Stimulated activated CD4-positive, alpha-beta T cell treated with anti-CD3 and anti-CD28 coated beads, Interleukin-2, amount 100 ng/mL, for 24 hours (primary cell): ENCODE data around the gene CAPRIN1.
"Not testable (repeated sequence)": the region's sequence is repeated elsewhere in the genome, so short reads cannot be mapped to it uniquely, and the experiment has no call there.

Experiments
- DNase-seq, 2 donors: peaks; one replicate each; pipeline ENCODE4 v3.0.0-alpha.2; 2020

CAPRIN1 gene

GRCh38 chr11:34052608-34053160, 1.2 kb downstream of the CAPRIN1 start:
- DNase-seq, result peak; percentile 41 to 54

- peak; percentile 81 to 83 for DNase-seq
Observed at GRCh38 chr11:34053161-34053686, 1.7 kb downstream of the CAPRIN1 start.

- not testable (repeated sequence) for DNase-seq
Observed at GRCh38 chr11:34054351-34054750, 2.8 kb downstream of the CAPRIN1 start.

- no peak for DNase-seq
Observed at GRCh38 chr11:34055218-34056000, 3.9 kb downstream of the CAPRIN1 start.

- DNase-seq, result no peak
Observed at GRCh38 chr11:34056672-34057071, 5.1 kb downstream of the CAPRIN1 start.

- no peak for DNase-seq
Observed at GRCh38 chr11:34063061-34063795, 11.7 kb downstream of the CAPRIN1 start.

- no peak for DNase-seq
Observed at GRCh38 chr11:34064291-34064690, 12.8 kb downstream of the CAPRIN1 start.

- peak in 1 of 2 donors; percentile 10 for DNase-seq
Observed at GRCh38 chr11:34065505-34066203, 14.1 kb downstream of the CAPRIN1 start.

- DNase-seq, result not testable (repeated sequence)
Observed at GRCh38 chr11:34066766-34067165, 15.2 kb downstream of the CAPRIN1 start.

GRCh38 chr11:34067383-34068065, 16.0 kb downstream of the CAPRIN1 start:
- no peak for DNase-seq

GRCh38 chr11:34068111-34068510, 16.6 kb downstream of the CAPRIN1 start:
- no peak for DNase-seq

- not testable (repeated sequence) for DNase-seq
Observed at GRCh38 chr11:34071306-34071705, 19.8 kb downstream of the CAPRIN1 start.

- no peak for DNase-seq
Observed at GRCh38 chr11:34072041-34072440, 20.5 kb downstream of the CAPRIN1 start.

GRCh38 chr11:34072832-34073231, 21.3 kb downstream of the CAPRIN1 start:
- no peak for DNase-seq

GRCh38 chr11:34074391-34074790, 22.9 kb downstream of the CAPRIN1 start:
- no peak for DNase-seq

- DNase-seq, result no peak
Observed at GRCh38 chr11:34075178-34075820, 23.8 kb downstream of the CAPRIN1 start.

GRCh38 chr11:34080609-34081008, 29.1 kb downstream of the CAPRIN1 start:
- no peak for DNase-seq

GRCh38 chr11:34084637-34085036, 33.1 kb downstream of the CAPRIN1 start:
- DNase-seq, result no peak

- DNase-seq, result no peak
Observed at GRCh38 chr11:34086554-34087283, 35.2 kb downstream of the CAPRIN1 start.

- DNase-seq, result no peak
Observed at GRCh38 chr11:34091825-34092224, 40.3 kb downstream of the CAPRIN1 start.

GRCh38 chr11:34094900-34095299, 43.4 kb downstream of the CAPRIN1 start:
- DNase-seq, result not testable (repeated sequence)
